Measurements from ENCODE around the gene NRXN3.

DNA sequence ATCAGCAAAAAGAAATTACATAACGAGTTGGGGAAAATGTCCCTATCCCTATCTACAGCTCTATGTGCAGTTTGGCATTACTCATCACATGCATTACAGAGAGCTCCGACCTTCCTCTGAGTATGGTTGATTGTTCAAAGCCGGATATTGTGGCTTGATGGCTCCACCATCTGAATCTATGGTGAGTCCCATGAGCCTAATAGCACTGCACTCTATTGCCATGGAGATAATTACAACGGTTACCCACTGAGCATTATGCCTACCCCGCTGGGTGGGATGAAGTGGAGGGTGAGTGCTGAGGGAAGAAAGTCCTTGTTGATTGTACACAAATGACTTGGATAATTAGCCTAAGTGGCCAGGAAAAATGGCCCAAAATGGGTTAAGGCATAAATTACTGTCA, 800.5 kb downstream of the NRXN3 start:
- TF ChIP-seq, protein P1, sequence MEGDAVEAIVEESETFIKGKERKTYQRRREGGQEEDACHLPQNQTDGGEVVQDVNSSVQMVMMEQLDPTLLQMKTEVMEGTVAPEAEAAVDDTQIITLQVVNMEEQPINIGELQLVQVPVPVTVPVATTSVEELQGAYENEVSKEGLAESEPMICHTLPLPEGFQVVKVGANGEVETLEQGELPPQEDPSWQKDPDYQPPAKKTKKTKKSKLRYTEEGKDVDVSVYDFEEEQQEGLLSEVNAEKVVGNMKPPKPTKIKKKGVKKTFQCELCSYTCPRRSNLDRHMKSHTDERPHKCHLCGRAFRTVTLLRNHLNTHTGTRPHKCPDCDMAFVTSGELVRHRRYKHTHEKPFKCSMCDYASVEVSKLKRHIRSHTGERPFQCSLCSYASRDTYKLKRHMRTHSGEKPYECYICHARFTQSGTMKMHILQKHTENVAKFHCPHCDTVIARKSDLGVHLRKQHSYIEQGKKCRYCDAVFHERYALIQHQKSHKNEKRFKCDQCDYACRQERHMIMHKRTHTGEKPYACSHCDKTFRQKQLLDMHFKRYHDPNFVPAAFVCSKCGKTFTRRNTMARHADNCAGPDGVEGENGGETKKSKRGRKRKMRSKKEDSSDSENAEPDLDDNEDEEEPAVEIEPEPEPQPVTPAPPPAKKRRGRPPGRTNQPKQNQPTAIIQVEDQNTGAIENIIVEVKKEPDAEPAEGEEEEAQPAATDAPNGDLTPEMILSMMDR (conservative IDR thresholded peaks at IDR 0.05; ENCODE audit: low read depth in 2 of 2), result no peak
- no peak for TF ChIP-seq JUNB (IDR thresholded peaks at IDR 0.05; ENCODE audit: unreplicated experiment)
- TF ChIP-seq, protein P2, sequence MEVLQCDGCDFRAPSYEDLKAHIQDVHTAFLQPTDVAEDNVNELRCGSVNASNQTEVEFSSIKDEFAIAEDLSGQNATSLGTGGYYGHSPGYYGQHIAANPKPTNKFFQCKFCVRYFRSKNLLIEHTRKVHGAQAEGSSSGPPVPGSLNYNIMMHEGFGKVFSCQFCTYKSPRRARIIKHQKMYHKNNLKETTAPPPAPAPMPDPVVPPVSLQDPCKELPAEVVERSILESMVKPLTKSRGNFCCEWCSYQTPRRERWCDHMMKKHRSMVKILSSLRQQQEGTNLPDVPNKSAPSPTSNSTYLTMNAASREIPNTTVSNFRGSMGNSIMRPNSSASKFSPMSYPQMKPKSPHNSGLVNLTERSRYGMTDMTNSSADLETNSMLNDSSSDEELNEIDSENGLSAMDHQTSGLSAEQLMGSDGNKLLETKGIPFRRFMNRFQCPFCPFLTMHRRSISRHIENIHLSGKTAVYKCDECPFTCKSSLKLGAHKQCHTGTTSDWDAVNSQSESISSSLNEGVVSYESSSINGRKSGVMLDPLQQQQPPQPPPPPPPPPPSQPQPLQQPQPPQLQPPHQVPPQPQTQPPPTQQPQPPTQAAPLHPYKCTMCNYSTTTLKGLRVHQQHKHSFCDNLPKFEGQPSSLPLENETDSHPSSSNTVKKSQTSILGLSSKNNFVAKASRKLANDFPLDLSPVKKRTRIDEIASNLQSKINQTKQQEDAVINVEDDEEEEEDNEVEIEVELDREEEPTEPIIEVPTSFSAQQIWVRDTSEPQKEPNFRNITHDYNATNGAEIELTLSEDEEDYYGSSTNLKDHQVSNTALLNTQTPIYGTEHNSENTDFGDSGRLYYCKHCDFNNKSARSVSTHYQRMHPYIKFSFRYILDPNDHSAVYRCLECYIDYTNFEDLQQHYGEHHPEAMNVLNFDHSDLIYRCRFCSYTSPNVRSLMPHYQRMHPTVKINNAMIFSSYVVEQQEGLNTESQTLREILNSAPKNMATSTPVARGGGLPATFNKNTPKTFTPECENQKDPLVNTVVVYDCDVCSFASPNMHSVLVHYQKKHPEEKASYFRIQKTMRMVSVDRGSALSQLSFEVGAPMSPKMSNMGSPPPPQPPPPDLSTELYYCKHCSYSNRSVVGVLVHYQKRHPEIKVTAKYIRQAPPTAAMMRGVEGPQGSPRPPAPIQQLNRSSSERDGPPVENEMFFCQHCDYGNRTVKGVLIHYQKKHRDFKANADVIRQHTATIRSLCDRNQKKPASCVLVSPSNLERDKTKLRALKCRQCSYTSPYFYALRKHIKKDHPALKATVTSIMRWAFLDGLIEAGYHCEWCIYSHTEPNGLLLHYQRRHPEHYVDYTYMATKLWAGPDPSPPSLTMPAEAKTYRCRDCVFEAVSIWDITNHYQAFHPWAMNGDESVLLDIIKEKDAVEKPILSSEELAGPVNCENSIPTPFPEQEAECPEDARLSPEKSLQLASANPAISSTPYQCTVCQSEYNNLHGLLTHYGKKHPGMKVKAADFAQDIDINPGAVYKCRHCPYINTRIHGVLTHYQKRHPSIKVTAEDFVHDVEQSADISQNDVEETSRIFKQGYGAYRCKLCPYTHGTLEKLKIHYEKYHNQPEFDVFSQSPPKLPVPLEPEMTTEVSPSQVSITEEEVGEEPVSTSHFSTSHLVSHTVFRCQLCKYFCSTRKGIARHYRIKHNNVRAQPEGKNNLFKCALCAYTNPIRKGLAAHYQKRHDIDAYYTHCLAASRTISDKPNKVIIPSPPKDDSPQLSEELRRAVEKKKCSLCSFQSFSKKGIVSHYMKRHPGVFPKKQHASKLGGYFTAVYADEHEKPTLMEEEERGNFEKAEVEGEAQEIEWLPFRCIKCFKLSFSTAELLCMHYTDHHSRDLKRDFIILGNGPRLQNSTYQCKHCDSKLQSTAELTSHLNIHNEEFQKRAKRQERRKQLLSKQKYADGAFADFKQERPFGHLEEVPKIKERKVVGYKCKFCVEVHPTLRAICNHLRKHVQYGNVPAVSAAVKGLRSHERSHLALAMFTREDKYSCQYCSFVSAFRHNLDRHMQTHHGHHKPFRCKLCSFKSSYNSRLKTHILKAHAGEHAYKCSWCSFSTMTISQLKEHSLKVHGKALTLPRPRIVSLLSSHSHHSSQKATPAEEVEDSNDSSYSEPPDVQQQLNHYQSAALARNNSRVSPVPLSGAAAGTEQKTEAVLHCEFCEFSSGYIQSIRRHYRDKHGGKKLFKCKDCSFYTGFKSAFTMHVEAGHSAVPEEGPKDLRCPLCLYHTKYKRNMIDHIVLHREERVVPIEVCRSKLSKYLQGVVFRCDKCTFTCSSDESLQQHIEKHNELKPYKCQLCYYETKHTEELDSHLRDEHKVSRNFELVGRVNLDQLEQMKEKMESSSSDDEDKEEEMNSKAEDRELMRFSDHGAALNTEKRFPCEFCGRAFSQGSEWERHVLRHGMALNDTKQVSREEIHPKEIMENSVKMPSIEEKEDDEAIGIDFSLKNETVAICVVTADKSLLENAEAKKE (CRISPR knock-in tag; IDR thresholded peaks at IDR 0.05), result no peak
- TF ChIP-seq POLR2AphosphoS5 (IDR thresholded peaks at IDR 0.05; ENCODE audit: low read depth), result no peak
- TF ChIP-seq, protein P3, sequence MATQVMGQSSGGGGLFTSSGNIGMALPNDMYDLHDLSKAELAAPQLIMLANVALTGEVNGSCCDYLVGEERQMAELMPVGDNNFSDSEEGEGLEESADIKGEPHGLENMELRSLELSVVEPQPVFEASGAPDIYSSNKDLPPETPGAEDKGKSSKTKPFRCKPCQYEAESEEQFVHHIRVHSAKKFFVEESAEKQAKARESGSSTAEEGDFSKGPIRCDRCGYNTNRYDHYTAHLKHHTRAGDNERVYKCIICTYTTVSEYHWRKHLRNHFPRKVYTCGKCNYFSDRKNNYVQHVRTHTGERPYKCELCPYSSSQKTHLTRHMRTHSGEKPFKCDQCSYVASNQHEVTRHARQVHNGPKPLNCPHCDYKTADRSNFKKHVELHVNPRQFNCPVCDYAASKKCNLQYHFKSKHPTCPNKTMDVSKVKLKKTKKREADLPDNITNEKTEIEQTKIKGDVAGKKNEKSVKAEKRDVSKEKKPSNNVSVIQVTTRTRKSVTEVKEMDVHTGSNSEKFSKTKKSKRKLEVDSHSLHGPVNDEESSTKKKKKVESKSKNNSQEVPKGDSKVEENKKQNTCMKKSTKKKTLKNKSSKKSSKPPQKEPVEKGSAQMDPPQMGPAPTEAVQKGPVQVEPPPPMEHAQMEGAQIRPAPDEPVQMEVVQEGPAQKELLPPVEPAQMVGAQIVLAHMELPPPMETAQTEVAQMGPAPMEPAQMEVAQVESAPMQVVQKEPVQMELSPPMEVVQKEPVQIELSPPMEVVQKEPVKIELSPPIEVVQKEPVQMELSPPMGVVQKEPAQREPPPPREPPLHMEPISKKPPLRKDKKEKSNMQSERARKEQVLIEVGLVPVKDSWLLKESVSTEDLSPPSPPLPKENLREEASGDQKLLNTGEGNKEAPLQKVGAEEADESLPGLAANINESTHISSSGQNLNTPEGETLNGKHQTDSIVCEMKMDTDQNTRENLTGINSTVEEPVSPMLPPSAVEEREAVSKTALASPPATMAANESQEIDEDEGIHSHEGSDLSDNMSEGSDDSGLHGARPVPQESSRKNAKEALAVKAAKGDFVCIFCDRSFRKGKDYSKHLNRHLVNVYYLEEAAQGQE (IDR thresholded peaks at IDR 0.05; ENCODE audit: unreplicated experiment), result no peak
- TF ChIP-seq EZH2 (IDR thresholded peaks at IDR 0.05; ENCODE audit: low read depth, unreplicated experiment), result no peak
- TF ChIP-seq, protein P4, sequence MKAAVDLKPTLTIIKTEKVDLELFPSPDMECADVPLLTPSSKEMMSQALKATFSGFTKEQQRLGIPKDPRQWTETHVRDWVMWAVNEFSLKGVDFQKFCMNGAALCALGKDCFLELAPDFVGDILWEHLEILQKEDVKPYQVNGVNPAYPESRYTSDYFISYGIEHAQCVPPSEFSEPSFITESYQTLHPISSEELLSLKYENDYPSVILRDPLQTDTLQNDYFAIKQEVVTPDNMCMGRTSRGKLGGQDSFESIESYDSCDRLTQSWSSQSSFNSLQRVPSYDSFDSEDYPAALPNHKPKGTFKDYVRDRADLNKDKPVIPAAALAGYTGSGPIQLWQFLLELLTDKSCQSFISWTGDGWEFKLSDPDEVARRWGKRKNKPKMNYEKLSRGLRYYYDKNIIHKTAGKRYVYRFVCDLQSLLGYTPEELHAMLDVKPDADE (IDR thresholded peaks at IDR 0.05), result no peak
- TF ChIP-seq EZH2phosphoT487 (IDR thresholded peaks at IDR 0.05; ENCODE audit: unreplicated experiment), result no peak
- TF ChIP-seq STAT1 (IDR thresholded peaks at IDR 0.05; ENCODE audit: unreplicated experiment), result no peak
- TF ChIP-seq CREB1 (CRISPR knock-in tag; IDR thresholded peaks at IDR 0.05; ENCODE audit: low read depth), result no peak
- TF ChIP-seq ZNF331 (CRISPR knock-in tag; IDR thresholded peaks at IDR 0.05; ENCODE audit: low read depth), result no peak

All from GM23338 (cell line).